HG02938 (cell line): ENCODE measurements around the gene PTPN13.

Experiments used
- ATAC-seq: cut with Tn5 transposase; IDR thresholded peaks from one replicate; pipeline ENCODE4 v1.9.1; 2021; ENCODE audit warnings: mild to moderate bottlenecking, moderate library complexity; ENCODE audit not compliant: unreplicated experiment

Gene PTPN13, protein sequence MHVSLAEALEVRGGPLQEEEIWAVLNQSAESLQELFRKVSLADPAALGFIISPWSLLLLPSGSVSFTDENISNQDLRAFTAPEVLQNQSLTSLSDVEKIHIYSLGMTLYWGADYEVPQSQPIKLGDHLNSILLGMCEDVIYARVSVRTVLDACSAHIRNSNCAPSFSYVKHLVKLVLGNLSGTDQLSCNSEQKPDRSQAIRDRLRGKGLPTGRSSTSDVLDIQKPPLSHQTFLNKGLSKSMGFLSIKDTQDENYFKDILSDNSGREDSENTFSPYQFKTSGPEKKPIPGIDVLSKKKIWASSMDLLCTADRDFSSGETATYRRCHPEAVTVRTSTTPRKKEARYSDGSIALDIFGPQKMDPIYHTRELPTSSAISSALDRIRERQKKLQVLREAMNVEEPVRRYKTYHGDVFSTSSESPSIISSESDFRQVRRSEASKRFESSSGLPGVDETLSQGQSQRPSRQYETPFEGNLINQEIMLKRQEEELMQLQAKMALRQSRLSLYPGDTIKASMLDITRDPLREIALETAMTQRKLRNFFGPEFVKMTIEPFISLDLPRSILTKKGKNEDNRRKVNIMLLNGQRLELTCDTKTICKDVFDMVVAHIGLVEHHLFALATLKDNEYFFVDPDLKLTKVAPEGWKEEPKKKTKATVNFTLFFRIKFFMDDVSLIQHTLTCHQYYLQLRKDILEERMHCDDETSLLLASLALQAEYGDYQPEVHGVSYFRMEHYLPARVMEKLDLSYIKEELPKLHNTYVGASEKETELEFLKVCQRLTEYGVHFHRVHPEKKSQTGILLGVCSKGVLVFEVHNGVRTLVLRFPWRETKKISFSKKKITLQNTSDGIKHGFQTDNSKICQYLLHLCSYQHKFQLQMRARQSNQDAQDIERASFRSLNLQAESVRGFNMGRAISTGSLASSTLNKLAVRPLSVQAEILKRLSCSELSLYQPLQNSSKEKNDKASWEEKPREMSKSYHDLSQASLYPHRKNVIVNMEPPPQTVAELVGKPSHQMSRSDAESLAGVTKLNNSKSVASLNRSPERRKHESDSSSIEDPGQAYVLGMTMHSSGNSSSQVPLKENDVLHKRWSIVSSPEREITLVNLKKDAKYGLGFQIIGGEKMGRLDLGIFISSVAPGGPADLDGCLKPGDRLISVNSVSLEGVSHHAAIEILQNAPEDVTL (N-terminal part only)

DNA sequence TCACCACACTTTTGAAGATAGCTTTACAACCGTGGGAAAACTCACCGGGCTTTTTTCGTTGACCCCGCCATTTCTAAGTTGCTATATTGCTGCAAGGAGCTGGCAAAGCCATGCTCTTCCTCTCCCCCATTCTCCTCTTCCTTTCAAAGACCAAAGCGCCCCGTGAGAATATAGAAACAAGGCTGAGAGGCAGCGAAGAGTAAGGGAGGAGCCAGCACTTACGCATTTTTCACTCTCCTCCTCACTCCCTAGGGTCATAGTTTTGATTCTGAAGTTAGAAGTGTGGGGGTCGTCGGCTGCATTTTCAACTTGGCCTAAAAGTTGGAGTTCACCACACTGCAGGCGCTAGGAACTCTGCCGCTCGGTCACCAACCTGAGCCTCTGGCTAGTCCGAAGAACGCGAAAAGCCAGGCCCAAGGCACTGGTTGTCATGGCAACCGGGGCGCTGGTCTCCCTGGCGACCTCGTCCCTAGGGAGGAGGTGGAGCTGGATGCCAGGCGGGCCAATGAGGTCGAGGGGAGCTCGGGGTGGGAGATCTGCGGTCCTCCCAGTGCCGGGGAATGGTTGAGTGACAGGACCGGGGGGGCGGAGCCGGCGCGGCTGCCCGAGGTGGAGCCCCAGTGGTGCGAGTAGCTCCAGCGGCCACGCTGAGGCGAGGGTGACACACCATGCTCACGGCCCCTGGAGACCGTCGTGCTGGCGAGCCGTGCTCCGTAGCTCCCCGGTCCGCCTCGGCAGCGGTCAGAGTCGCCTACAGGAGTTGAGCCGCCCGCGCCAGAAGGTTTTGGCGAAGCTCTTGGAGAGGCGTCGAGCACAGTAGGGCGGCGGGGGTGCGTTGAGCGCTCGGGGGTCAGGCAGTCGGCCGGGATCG lies at the start of gene PTPN13:
Gene PTPN13 (plus strand): TSS at position 628 of the 871 bp plus-strand sequence. CDS start 40,942 bp downstream, outside the sequence.
- peak; percentile 96 for ATAC-seq

DNA sequence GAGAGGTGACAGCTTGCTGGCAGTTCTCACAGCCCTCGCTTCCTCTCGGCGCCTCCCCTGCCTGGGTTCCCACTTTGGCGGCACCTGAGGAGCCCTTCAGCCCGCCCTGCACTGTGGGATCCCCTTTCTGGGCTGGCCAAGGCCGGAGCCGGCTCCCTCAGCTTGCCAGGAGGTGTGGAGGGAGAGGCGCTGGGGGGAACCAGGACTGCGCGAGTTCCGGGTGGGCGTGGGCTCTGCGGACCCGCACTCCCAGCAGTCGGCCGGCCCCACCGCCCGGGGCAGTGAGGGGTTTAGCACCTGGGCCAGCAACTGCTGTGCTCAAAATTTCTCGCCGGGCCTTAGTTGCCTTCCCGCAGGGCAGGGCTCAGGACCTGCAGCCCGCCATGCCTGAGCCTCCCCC lies 47.0 kb upstream of the PTPN13 start:
- no peak for ATAC-seq

DNA sequence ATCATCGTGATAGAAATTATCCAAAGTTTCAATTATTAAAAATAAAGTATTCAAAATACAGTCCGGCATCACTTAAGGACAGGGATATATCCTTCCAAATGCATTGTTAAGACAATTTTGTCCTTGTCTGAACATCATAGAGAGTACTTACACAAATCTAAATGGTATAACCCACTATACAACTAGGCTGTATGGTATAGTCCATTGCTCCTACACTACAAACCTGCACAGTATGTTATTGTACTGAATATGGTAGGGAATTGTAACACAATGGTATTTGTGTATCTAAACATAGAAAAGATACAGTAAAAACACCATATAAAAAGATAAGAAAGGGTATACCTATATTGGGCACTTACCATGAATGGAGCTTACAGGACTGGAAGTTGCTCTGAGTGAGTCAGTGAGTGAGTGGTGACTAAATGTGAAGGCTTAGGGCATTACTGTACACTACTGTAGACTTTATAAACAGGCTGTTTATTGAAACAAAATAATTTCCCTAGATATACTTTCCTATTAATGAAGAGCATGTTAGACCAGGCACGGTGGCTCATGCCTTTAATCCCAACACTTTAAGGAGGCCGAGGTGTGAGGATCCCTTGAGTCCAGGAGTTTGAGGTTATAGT lies 44.8 kb upstream of the PTPN13 start:
- ATAC-seq = no peak

GRCh38 chr4:86551387-86551786 lies 42.7 kb upstream of the PTPN13 start:
- no peak for ATAC-seq

DNA sequence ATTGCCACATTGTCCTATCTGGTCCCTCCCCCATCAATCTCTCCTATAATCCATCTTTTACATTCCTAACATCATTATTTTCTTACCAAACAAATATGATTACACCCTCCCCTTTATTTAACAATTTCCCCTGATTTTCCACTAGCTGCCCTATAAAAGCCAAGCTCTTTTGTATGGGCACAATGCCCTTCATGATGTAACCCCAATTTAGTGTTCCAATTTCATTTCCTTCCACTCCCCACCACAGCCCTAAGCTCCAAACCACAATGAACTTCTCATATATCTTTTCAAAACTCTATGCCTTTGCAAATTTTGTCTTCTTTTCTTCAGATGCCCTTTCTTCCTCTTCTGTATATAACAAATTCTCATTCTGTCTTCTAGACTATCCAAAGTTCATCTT lies 39.5 kb upstream of the PTPN13 start:
- no peak for ATAC-seq

DNA sequence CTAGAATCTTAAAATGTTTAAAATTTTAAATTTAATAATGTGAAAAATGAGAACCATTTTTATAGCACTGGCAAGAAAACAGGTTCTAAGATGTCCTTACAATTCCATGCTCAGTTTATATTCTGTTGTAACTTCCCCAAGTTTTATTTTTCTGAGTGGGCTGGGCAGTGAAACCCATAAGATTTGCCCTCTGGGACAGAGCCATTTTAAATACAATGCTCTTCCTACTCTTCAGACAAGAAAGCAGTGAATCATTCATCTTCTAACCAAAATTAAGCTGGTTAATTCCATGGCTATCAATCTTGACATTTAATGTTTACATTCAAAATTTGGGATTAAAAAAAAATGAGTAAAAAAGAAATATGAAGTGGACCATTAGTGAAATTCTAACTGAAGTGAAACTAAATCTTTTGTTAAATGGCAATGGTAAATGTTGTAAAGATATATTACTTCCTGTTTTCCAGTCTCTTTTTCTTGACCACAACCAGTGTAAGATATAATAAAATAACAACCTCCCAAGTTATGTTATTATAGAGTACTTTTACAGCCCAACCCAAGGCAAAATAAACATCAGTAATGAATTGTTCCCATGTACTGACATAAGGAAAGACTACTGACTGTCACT lies 37.2 kb upstream of the PTPN13 start:
- ATAC-seq = peak; percentile 41

DNA sequence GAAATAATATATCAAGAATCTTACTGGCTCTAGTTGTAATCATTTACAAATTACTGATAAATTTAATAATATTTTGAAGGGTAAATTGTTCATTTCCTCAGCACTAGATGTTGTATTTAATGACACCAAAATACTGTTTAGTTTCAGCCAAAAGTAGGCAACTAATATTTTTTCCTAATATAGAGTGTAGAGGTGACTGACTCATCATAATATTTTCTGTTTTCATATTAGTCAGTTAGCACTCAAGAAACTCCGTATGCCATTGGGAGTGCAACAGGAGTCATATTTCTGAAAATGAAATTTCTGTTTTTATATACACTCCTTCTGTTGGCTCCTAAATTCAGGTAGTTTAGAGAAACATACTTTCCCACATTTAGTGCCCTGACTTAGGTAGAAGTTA lies 36.6 kb upstream of the PTPN13 start:
- ATAC-seq = peak; percentile 93

DNA sequence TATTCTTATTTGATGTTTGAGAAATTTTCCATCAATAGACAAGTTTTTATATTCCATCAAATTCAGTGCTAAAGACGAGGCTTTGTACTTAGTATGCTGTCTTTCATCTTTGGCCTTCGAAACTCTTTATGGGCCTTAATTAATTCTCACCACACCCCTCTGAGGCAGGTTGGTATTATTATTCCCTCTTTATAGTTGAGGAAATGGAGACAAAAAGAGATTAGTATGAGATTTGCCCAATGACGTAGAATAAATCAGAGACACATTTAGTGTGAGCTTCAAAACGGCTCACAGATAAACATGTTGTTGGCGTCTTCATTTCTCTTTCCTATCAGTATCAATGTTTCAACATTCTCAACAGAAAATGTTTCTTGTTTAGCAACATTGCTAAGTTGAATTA lies 35.9 kb upstream of the PTPN13 start:
- no peak for ATAC-seq

DNA sequence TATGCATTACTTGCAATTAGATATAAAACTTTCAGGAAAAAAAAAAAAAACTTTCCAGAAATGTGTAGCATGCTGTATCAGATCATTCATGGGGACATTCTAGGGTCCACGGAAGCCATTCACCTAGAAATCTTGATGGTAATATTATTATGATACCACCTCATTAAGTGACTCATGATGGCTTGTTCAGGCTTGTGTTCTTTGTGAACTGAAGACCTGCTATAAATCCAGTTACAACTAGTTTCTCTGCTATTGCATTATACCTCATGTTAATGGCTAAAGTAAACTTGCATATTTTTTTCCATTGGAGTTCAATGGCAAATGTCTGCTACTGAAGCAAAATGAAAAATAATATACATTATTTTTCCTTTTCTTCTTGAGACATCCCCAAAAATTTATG lies 35.3 kb upstream of the PTPN13 start:
- no peak for ATAC-seq

DNA sequence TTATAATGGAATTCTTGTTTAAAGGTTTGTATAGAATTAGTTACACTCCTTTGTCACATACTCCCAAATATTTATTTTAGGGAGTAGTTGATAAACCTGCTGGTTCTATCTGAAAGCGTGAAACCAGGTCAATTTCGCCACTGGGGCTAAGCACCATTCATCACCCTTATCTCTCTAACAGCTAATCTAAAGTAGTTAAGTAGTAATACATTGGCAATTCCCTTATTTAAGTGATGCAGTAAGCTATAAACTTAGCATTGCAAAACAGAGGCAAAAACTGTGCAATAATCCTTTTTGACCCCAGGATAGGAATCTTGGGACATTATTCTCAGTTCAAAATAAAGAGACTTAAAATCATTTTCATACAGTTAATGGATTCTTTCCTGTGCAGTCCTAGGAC lies 33.7 kb upstream of the PTPN13 start:
- no peak for ATAC-seq

DNA sequence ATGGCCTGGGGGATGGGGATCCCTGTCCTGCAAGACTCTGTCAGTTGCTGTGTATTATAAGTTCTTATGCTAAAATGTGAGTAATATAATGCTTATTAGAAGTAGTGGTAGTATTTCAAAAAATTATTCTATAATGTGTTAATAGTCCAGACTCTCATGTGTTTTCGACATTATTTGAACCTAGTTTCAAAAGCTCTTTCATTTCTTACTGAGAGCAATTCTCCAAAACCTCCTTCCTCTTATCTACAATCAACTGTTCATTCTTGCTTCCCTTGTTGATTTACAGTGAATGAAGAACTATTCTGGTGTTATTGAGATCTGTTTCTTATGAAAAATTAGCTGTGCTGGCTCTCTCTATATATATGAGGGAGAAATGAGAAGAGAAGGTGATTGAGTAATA lies 32.9 kb upstream of the PTPN13 start:
- no peak for ATAC-seq

DNA sequence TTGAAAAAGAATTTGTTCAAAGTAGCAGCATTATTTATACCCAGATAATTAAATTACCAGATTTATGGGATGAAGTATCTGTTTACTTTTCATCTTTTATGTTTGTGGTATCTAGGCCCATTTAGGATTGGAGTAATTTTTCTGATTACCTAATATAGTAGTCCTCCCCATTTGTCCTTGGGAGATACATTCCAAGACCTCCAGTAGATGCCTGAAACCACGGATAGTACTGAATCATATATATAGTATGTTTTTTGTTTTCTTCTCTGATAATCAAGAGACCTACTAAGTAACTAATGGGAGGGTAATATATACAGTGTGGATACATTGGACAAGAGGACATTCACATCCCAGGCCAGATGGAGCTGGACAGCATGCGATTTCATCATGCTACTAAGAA lies 30.7 kb upstream of the PTPN13 start:
- ATAC-seq = no peak

GRCh38 chr4:86564795-86565194 lies 29.3 kb upstream of the PTPN13 start:
- no peak for ATAC-seq

GRCh38 chr4:86565651-86566050 lies 28.5 kb upstream of the PTPN13 start:
- ATAC-seq = no peak

DNA sequence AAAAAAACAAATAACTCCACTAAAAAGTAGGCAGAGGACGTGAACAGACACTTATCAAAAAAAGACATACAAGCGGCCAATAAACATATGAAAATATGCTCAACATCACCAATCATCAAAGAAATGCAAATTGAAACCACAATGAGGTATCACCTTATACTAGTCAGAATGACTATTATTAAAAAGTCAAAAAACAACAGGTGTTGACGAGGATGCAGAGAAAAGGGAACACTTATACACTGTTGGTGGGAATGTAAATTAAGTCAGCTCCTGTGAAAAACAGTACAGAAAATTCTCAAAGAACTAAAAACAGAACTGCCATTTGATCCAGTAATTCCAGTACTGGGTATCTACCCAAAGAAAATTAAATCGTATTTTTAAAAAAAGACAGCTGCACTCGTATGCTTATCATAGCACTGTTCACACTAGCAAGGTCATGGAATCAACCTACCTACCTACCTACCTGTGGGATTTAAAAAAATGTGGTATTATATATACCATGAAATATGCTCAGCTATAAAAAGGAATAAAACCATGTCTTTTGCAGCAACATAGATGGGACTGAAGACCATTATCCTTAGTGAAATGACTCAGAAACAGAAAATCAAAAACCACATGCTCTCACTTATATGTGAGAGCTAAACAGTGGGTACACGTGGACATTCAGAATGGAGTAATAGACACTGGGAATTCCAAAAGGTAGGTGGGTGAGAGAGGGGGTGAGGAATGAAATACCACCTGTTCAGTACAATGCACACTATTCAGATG lies 24.8 kb upstream of the PTPN13 start:
- peak; percentile 48 for ATAC-seq

- no peak for ATAC-seq
Observed at GRCh38 chr4:86579941-86580340, 14.2 kb upstream of the PTPN13 start.

- no peak for ATAC-seq
Observed at GRCh38 chr4:86582410-86582809, 11.7 kb upstream of the PTPN13 start.

- no peak for ATAC-seq
Observed at GRCh38 chr4:86586160-86586572, 7.9 kb upstream of the PTPN13 start.
